K562 (cell line): ENCODE data around the gene GALNT16. TPM values are rescaled to one million over a fixed set of nuclear protein-coding genes. Genes with fewer than 3 reads are reported as not detected.

Experiments used
- ATAC-seq: fragments of 200-7000 bp; cut with Tn5 transposase; 3 replicates; pipeline ENCODE4 v1.9.1; 2020; ENCODE audit warnings: moderate library complexity
- BruUV-seq: library from RNA; stranded (reverse); fragments of 400-500 nt; replicated peaks from 2 replicates; lab custom pipeline; 2021; lab: Mats Ljungman, UMichigan
- CTCF ChIA-PET: fragments of 300-600 bp; formaldehyde crosslinking; extraction: SDS; loops from one replicate; lab custom pipeline; 2021; ENCODE audit warnings: low intra/inter-chr PET ratio; lab: Yijun Ruan, JAX
- POLR2A ChIA-PET: fragments of 300-600, 350-650 bp; sonication (Branson Sonifier 250); formaldehyde crosslinking; extraction: SDS; loops from one replicate; lab custom pipeline; 2021; ENCODE audit warnings: antibody characterized with exemption, inconsistent platforms; lab: Yijun Ruan, JAX
- DNase-seq, 4 experiments: peaks; one replicate each; pipeline versions ENCODE4 v3.0.0 to v3.0.0-alpha.2; 2011 to 2018; ENCODE audit warnings: low spot score in 3 of 4, mixed read lengths in 3 of 4; ENCODE audit errors: extremely low read depth in 1 of 4
- FAIRE-seq: peaks from 2 replicates; lab custom pipeline; 2011; peaks lifted over from hg19 to GRCh38; lab: Jason Lieb, UNC
- H2AFZ ChIP-seq: 2 replicates; pipeline ENCODE4 v1.6.0; 2011; ENCODE audit warnings: low read depth, low read length, control low read depth, inconsistent platforms
- H3K27ac ChIP-seq: fragments of 200-600 bp; 3 replicates; pipeline ENCODE4 v1.8.0; 2011; ENCODE audit warnings: low read depth, mild to moderate bottlenecking, control low read depth, inconsistent platforms, low read length, moderate library complexity, mixed read lengths; ENCODE audit errors: extremely low read depth
- H3K27me3 ChIP-seq, 2 experiments: fragments of 300-600 bp in 1 of 2; 2 replicates in 1 of 2; 3 replicates in 1 of 2; pipeline versions ENCODE4 v1.6.0 to v1.8.0; 2011; ENCODE audit warnings: inconsistent platforms in 2 of 2, low read length in 2 of 2, mild to moderate bottlenecking in 1 of 2, mixed read lengths in 1 of 2, moderate library complexity in 1 of 2; ENCODE audit not compliant: control insufficient read depth in 2 of 2, insufficient read depth in 2 of 2
- H3K36me3 ChIP-seq: fragments of 300-600 bp; 3 replicates; pipeline ENCODE4 v1.8.0; 2011; ENCODE audit warnings: mild to moderate bottlenecking, low read length, inconsistent platforms; ENCODE audit not compliant: control insufficient read depth, insufficient read depth
- H3K4me1 ChIP-seq, 2 experiments: fragments of 200-600 bp in 1 of 2; replicated peaks in 1 of 2; 2 replicates in 1 of 2; 3 replicates in 1 of 2; pipeline versions ENCODE4 v1.5.1 to v1.8.0; 2011; ENCODE audit warnings: inconsistent platforms in 2 of 2, low read length in 2 of 2, mild to moderate bottlenecking in 1 of 2, mixed read lengths in 1 of 2, moderate library complexity in 1 of 2; ENCODE audit not compliant: control insufficient read depth in 2 of 2, insufficient read depth in 2 of 2
- H3K4me2 ChIP-seq: 2 replicates; pipeline ENCODE4 v1.6.1; 2011; ENCODE audit warnings: low read length, control low read depth, inconsistent platforms, mixed read lengths; ENCODE audit not compliant: insufficient read depth
- H3K4me3 ChIP-seq: fragments of 200-600 bp; sonication (generic), shearing (Covaris generic); 2 replicates; pipeline ENCODE4 v1.5.1; 2016; ENCODE audit warnings: control low read depth, inconsistent platforms
- H3K79me2 ChIP-seq: fragments of 200-600 bp; 3 replicates; pipeline ENCODE4 v1.8.0; 2011; ENCODE audit warnings: low read length, inconsistent platforms; ENCODE audit not compliant: control insufficient read depth, insufficient read depth
- H3K9ac ChIP-seq, 2 experiments: 2 replicates each; pipeline versions ENCODE4 v1.6.0 to v1.6.1; 2011; ENCODE audit warnings: low read depth in 2 of 2, low read length in 2 of 2, control low read depth in 1 of 2, inconsistent platforms in 1 of 2, mild to moderate bottlenecking in 1 of 2, mixed read lengths in 1 of 2; ENCODE audit not compliant: insufficient read depth in 1 of 2
- H3K9me1 ChIP-seq: one replicate; pipeline ENCODE4 v1.6.0; 2011; ENCODE audit warnings: inconsistent platforms, mild to moderate bottlenecking, low read length, moderate library complexity; ENCODE audit not compliant: control insufficient read depth, insufficient read depth
- H3K9me3 ChIP-seq: replicated peaks from 2 replicates; pipeline ENCODE4 v1.5.1; 2011; ENCODE audit warnings: low read depth, low read length, inconsistent platforms; ENCODE audit not compliant: control insufficient read depth, insufficient read depth
- H4K20me1 ChIP-seq: replicated peaks from 2 replicates; pipeline ENCODE4 v1.6.1; 2011; ENCODE audit warnings: low read length, inconsistent platforms, mixed read lengths; ENCODE audit not compliant: control insufficient read depth, insufficient read depth
- E2F8 ChIP-seq: fragments of 450-650 bp; IDR thresholded peaks from 2 replicates; pipeline ENCODE4 v1.7.1; 2018; ENCODE audit warnings: mild to moderate bottlenecking, low read depth; ENCODE audit not compliant: partially characterized antibody
- FOXJ3 ChIP-seq: sonication (generic); formaldehyde crosslinking; IDR thresholded peaks from 2 replicates; pipeline ENCODE4 v1.4.0; 2020; ENCODE audit warnings: mild to moderate bottlenecking, missing genetic modification reagents
- FUS ChIP-seq: fragments of 200-400 bp; formaldehyde crosslinking; optimal IDR thresholded peaks from 2 replicates; pipeline ENCODE3; 2017; ENCODE audit warnings: low read depth, low read length
- GATAD2B ChIP-seq: fragments of 450-650 bp; IDR thresholded peaks from 2 replicates; pipeline ENCODE4 v1.6.1; 2017; ENCODE audit warnings: mild to moderate bottlenecking, borderline replicate concordance
- MEF2A ChIP-seq: IDR thresholded peaks from 2 replicates; pipeline ENCODE4 v1.6.1; 2011; ENCODE audit warnings: low read depth, mild to moderate bottlenecking, low read length, moderate library complexity; ENCODE audit not compliant: control insufficient read depth
- TBL1XR1 ChIP-seq, 2 experiments: IDR thresholded peaks; 2 replicates each; pipeline ENCODE4 v1.6.1; 2012; ENCODE audit warnings: improper control_type of control experiment in 2 of 2, low read length in 2 of 2, mild to moderate bottlenecking in 1 of 2
- TCFL5 ChIP-seq: fragments of 250-450 bp; sonication (Bioruptor Pico); conservative IDR thresholded peaks from 2 replicates; pipeline ENCODE4 v1.6.1; 2021; ENCODE audit warnings: mild to moderate bottlenecking, moderate library complexity, matching md5 sums
- ZFPM2 ChIP-seq: fragments of 250-450 bp; sonication (Bioruptor Pico); IDR thresholded peaks from 2 replicates; pipeline ENCODE4 v1.5.1; 2022; ENCODE audit warnings: mild to moderate bottlenecking
- ZNF263 ChIP-seq: sonication (generic); formaldehyde crosslinking; IDR thresholded peaks from 2 replicates; pipeline ENCODE4 v1.8.0; 2022; ENCODE audit warnings: mild to moderate bottlenecking, missing genetic modification reagents, borderline replicate concordance
- ZNF398 ChIP-seq: fragments of 250-450 bp; sonication (Bioruptor Pico); IDR thresholded peaks from 2 replicates; pipeline ENCODE4 v1.8.0; 2021; ENCODE audit warnings: moderate library complexity, mild to moderate bottlenecking, inconsistent platforms
- ZNF507 ChIP-seq: conservative IDR thresholded peaks from 2 replicates; pipeline ENCODE4 v1.6.1; 2017; ENCODE audit warnings: missing genetic modification characterization, missing compliant biosample characterization
- WGBS: fragments of 100-300 bp; shearing (Covaris generic); methylation state at CpG from one replicate; pipeline ENCODE4 v1.1.6; 2016; ENCODE audit warnings: low coverage, mixed read lengths; ENCODE audit not compliant: insufficient coverage; ENCODE audit errors: missing lambda C conversion rate; 5-methylcytosine and 5-hydroxymethylcytosine counted together
- in situ Hi-C: fragments of 300-500 bp; cut with MboI; formaldehyde crosslinking; loops from 4 replicates; pipeline ENCODE4 v1.15.0; 2018; ENCODE audit warnings: inconsistent platforms, mixed read lengths
- intact Hi-C: fragments of 100-400 bp; cut with micrococcal nuclease; formaldehyde crosslinking; loops from 2 replicates; pipeline ENCODE4 v1.14.2; 2022
- polyA plus RNA-seq, 8 experiments: library from polyadenylated mRNA; depleted of rRNA in 4 of 8; stranded (reverse) in 5 of 8; unstranded in 3 of 8; fragments of >200 nt; fragmentation: Nextera tagmentation in 2 of 8; fragmentation: Illumina TruSeq in 1 of 8; extraction: Ambion mirVana in 2 of 8; extraction: Trizol in 1 of 8; gene quantifications; 2 replicates each; pipeline versions ENCODE4 v1.2.1 to v1.2.3, GENCODE V29; 2011 to 2014; ENCODE audit warnings: inconsistent platforms in 1 of 8, missing spikeins in 1 of 8
- total RNA-seq, 7 experiments: library from RNA; depleted of rRNA in 6 of 7; stranded (reverse); fragments of >200 nt in 6 of 7; fragmentation: Illumina TruSeq in 2 of 7; extraction: Trizol in 2 of 7; gene quantifications; 2 replicates each; pipeline versions ENCODE4 v1.2.1 to v1.2.3, GENCODE V29; 2011 to 2021; ENCODE audit warnings: low replicate concordance in 1 of 7

GALNT16 gene
- total and polyA plus RNA-seq, 9 of the 15 experiments (the other 6 are each of a cell fraction or from before 2014, with no cell fraction given) = not detected

GRCh38 chr14:69373104-69373503 lies 113.1 kb downstream of the GALNT16 start:
- H4K20me1 ChIP-seq = no peaks in the 10 kb centered on the region
- H2AFZ ChIP-seq = no peak overlapping the region
- no peaks in the 10 kb centered on the region for H3K27me3 ChIP-seq
- no peak overlapping the region for H3K9ac ChIP-seq
- in situ Hi-C loops (no loop called here), intact Hi-C loops (no loop called here)
- CTCF ChIA-PET = no interaction called here
- H3K36me3 ChIP-seq = peaks cover 16% of the 10 kb centered on the region; the same call in 2 of the 3 replicates
- FAIRE-seq (no peak), ATAC-seq (no peak), DNase-seq (no peak)
- H3K9me3 ChIP-seq = no peaks in the 10 kb centered on the region
- BruUV-seq = no TSS peak
- H3K79me2 ChIP-seq = no peaks in the 10 kb centered on the region
- no peaks in the 10 kb centered on the region for H3K9me1 ChIP-seq
- no peak overlapping the region for H3K4me3 ChIP-seq
- WGBS = 100% methylated on average over 1 of the region's 1 CpG
- no peak overlapping the region for H3K27ac ChIP-seq
- no peaks in the 10 kb centered on the region for H3K4me1 ChIP-seq
- H3K4me2 ChIP-seq = no peak overlapping the region
- POLR2A ChIA-PET = no interaction called here
- TF ChIP-seq TBL1XR1 (IDR thresholded peaks at IDR 0.05; ENCODE audit: low read length in 2 of 2) = no peak
- TF ChIP-seq TCFL5 = no peak
- TF ChIP-seq E2F8 = no peak
- no peak for TF ChIP-seq ZNF507
- no peak for TF ChIP-seq ZFPM2
- no peak for TF ChIP-seq MEF2A
- no peak for TF ChIP-seq FOXJ3 (CRISPR knock-in tag)
- no peak for TF ChIP-seq ZNF263 (CRISPR knock-in tag)
- no peak for TF ChIP-seq FUS
- TF ChIP-seq ZNF398 (CRISPR knock-in tag) = no peak
- TF ChIP-seq GATAD2B = no peak
